ENCODE data around the gene DCLK2. TPM values are rescaled to one million over a fixed set of nuclear protein-coding genes. Genes with fewer than 3 reads are reported as not detected.

DCLK2 gene
- total RNA-seq, 1 donor from 2014 or later = 49.2 TPM

DNA sequence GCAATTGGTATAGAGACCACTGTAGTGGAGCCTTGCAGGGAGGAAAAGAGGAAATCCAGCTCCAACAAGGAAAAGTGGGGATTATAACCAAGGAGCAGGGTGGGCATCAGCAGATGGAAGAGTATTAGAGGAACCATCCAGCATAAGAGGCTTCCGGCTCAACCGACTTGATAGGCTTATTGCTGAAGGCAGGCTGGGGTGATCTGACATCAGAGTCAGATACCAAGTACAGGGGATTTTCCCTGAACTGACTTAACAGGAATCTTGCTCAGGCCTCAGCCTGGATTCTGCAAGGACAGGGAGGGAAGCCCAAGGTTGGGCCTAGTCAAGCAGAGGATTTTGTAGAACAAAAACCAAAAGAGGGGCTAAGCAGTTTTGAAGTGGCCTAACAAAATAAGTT lies 129.6 kb downstream of the DCLK2 start:
- no peaks in the 10 kb centered on the region for H3K27me3 Mint-ChIP-seq (ENCODE audit: low read depth)
- peaks cover 12% of the 10 kb centered on the region for H3K36me3 Mint-ChIP-seq
- TF ChIP-seq, protein P1, sequence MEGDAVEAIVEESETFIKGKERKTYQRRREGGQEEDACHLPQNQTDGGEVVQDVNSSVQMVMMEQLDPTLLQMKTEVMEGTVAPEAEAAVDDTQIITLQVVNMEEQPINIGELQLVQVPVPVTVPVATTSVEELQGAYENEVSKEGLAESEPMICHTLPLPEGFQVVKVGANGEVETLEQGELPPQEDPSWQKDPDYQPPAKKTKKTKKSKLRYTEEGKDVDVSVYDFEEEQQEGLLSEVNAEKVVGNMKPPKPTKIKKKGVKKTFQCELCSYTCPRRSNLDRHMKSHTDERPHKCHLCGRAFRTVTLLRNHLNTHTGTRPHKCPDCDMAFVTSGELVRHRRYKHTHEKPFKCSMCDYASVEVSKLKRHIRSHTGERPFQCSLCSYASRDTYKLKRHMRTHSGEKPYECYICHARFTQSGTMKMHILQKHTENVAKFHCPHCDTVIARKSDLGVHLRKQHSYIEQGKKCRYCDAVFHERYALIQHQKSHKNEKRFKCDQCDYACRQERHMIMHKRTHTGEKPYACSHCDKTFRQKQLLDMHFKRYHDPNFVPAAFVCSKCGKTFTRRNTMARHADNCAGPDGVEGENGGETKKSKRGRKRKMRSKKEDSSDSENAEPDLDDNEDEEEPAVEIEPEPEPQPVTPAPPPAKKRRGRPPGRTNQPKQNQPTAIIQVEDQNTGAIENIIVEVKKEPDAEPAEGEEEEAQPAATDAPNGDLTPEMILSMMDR (IDR thresholded peaks at IDR 0.05; ENCODE audit: unreplicated experiment) = no peak
- H3K9me3 Mint-ChIP-seq = no peaks in the 10 kb centered on the region
- no peak for DNase-seq (ENCODE audit: low spot score in 2 of 2, unreplicated experiment in 2 of 2)
- no peak overlapping the region for H3K4me3 Mint-ChIP-seq
- peak overlapping the region; percentile 81 for H3K27ac Mint-ChIP-seq
- peaks cover 65% of the 10 kb centered on the region for H3K4me1 Mint-ChIP-seq

- no peaks in the 10 kb centered on the region for H3K9me3 Mint-ChIP-seq
- H3K27me3 Mint-ChIP-seq (ENCODE audit: low read depth) = no peaks in the 10 kb centered on the region
- H3K4me3 Mint-ChIP-seq = no peak overlapping the region
- DNase-seq (ENCODE audit: low spot score in 2 of 2, unreplicated experiment in 2 of 2) = peak in 1 of 2 experiments; percentile 64
- peaks cover 7% of the 10 kb centered on the region for H3K36me3 Mint-ChIP-seq
- peak overlapping the region; percentile 61 for H3K27ac Mint-ChIP-seq
- H3K4me1 Mint-ChIP-seq = peaks cover 67% of the 10 kb centered on the region
- TF ChIP-seq, protein P1 (IDR thresholded peaks at IDR 0.05; ENCODE audit: unreplicated experiment) = peak; percentile 49
Observed at GRCh38 chr4:150209140-150209829, 131.0 kb downstream of the DCLK2 start.

DNA sequence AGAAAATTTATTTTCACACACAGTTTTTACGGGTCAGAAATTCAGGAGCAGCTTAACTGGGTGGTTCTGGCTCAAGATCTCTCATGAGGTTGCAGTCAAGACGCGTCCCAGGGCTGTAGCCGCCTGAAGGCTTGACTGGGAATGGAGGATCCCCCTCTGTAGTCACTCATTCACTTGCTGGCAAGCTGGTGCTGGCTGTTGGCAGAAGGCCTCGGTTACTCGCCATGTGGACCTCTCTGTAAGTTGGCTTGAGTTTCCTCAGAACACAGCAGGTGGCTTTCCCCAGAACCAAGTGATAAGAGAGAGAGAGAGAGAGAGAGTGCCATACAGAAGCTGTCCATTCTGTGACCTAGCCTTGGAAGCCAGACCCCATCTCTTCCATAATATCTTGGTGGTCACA lies 132.8 kb downstream of the DCLK2 start:
- Mint-ChIP-seq H3K4me1 (peaks cover 67% of the 10 kb centered on the region), H3K27me3 (ENCODE audit: low read depth) (no peaks in the 10 kb centered on the region), H3K9me3 (no peaks in the 10 kb centered on the region), H3K36me3 (peaks cover 10% of the 10 kb centered on the region), H3K27ac (peak overlapping the region; percentile 80), H3K4me3 (no peak overlapping the region)
- DNase-seq (ENCODE audit: low spot score in 2 of 2, unreplicated experiment in 2 of 2) = no peak
- TF ChIP-seq, protein P1 (IDR thresholded peaks at IDR 0.05; ENCODE audit: unreplicated experiment) = no peak

DNA sequence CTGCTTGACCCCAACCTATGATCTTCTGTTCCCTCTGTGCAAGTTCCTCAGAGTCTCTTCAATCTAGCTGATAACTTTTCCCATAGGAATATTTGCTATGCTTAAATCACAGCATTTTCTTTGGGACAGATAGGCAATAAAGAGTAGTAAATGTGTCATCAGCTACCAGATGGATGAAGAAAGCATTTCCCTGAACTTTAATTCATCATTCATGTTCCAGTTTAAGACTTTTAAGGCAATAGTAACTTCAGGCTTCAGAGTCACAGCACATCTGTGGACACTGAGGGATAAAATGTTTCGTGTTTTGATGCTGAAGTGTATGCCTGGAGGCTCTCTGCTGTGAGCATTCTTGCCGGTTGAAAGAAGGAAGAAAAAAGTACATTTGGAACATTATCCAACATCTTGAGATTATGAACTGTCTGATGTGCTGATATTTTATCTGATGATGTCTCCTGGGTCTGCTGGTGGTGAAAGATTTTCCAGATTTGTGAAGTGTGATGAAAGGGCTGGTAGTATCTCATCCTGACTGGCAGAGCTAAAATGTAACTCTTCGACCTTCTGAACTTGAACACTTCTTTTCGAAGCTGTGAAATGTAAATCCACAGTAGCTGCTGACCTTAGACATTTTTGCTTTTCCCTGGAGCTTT lies 133.7 kb downstream of the DCLK2 start:
- Mint-ChIP-seq H3K27me3 (ENCODE audit: low read depth) (no peaks in the 10 kb centered on the region), H3K9me3 (no peaks in the 10 kb centered on the region), H3K27ac (peak overlapping the region; percentile 80), H3K4me3 (no peak overlapping the region), H3K36me3 (peaks cover 10% of the 10 kb centered on the region), H3K4me1 (peaks cover 66% of the 10 kb centered on the region)
- DNase-seq (ENCODE audit: low spot score in 2 of 2, unreplicated experiment in 2 of 2) = no peak
- TF ChIP-seq, protein P1 (IDR thresholded peaks at IDR 0.05; ENCODE audit: unreplicated experiment) = no peak

DNA sequence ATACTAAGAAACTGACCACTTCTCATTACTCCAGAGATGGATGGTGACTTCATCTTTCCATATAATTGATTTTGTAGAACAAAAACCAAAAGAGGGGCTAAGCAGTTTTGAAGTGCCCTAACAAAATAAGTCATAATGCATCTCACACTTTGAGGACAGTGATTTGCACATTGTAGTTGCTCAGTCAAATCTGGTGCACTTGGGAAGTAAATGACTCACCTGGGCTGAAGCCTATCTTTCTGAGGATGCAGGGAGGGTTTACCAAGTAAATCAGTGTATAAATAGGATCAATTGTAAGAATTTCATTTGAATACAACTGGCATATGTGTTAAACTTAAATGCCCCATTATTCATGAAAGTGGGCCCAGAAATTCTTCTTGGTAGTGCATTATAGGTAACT lies 134.2 kb downstream of the DCLK2 start:
- DNase-seq (ENCODE audit: low spot score in 2 of 2, unreplicated experiment in 2 of 2) = no peak
- H3K27me3 Mint-ChIP-seq (ENCODE audit: low read depth) = no peaks in the 10 kb centered on the region
- TF ChIP-seq, protein P1 (IDR thresholded peaks at IDR 0.05; ENCODE audit: unreplicated experiment) = no peak
- no peaks in the 10 kb centered on the region for H3K9me3 Mint-ChIP-seq
- no peak overlapping the region for H3K4me3 Mint-ChIP-seq
- peaks cover 10% of the 10 kb centered on the region for H3K36me3 Mint-ChIP-seq
- H3K4me1 Mint-ChIP-seq = peaks cover 66% of the 10 kb centered on the region
- H3K27ac Mint-ChIP-seq = peak overlapping the region; percentile 80
